A673 (cell line): Measurements from ENCODE around the gene LUZP4.

Experiments used
- EZH2 ChIP-seq: fragments of 200-600 bp; sonication (generic); IDR thresholded peaks from 2 replicates; pipeline ENCODE4 v1.6.1; 2017; ENCODE audit warnings: borderline replicate concordance, low read depth, mild to moderate bottlenecking, mixed read lengths, antibody characterized with exemption, low read length; ENCODE audit not compliant: poor library complexity, severe bottlenecking
- TF ChIP-seq, protein P1 (sequence below): fragments of 300-800, 200-600 bp; sonication (generic); conservative IDR thresholded peaks from 2 replicates; pipeline ENCODE4 v1.5.1; 2017; ENCODE audit warnings: low read depth, mild to moderate bottlenecking, antibody characterized with exemption, low read length, moderate library complexity, mixed read lengths

DNA sequence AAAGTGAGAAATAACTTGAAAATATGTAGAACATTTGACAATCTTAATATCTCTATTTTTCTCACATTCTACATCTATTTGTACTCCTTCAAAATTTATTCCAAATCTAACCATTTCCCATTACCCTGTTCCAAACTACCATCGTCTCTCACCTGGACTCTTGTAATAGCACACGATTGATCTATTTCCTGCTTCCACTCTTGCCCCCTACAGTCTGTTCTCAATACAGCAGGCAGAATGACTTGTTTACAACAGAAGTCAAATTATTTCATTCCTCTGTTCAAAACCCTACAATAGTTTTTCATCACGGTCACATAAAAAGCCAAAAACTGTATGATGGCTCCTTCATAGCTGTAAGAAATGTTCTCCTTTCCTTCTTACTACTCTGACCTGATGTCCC lies 21.1 kb upstream of the LUZP4 start:
- TF ChIP-seq, protein P1, sequence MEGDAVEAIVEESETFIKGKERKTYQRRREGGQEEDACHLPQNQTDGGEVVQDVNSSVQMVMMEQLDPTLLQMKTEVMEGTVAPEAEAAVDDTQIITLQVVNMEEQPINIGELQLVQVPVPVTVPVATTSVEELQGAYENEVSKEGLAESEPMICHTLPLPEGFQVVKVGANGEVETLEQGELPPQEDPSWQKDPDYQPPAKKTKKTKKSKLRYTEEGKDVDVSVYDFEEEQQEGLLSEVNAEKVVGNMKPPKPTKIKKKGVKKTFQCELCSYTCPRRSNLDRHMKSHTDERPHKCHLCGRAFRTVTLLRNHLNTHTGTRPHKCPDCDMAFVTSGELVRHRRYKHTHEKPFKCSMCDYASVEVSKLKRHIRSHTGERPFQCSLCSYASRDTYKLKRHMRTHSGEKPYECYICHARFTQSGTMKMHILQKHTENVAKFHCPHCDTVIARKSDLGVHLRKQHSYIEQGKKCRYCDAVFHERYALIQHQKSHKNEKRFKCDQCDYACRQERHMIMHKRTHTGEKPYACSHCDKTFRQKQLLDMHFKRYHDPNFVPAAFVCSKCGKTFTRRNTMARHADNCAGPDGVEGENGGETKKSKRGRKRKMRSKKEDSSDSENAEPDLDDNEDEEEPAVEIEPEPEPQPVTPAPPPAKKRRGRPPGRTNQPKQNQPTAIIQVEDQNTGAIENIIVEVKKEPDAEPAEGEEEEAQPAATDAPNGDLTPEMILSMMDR, result peak; percentile 53
- no peak for TF ChIP-seq EZH2
